ENCODE results near the gene CBX4. TPM values are rescaled to one million over a fixed set of nuclear protein-coding genes. Genes with fewer than 3 reads are reported as not detected.
A peak's percentile ranks its signal among the peaks of the same experiment; 100 is the strongest.

Gene CBX4
- polyA plus RNA-seq, 1 donor from 2014 or later = 31.9 TPM

DNA sequence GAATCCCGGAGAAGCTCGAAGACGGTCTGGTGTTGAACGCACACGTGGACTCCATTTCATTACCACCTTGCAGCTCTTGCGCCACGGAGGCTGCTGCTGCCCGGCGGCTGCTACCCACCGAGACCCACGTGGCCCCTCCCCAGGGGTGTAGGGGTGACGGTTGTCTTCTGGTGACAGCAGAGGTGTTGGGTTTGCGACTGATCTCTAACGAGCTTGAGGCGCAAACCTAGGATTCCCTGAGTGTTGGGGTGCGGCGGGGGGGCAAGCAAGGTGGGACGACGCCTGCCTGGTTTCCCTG lies 1.7 kb upstream of the CBX4 start:
- Histone ChIP-seq H3F3A (ENCODE audit: insufficient read depth, low read length, poor library complexity, severe bottlenecking) (no peaks in the 10 kb centered on the region), H3K4me2 (ENCODE audit: low read length) (no peak overlapping the region), H4K20me1 (ENCODE audit: insufficient read depth) (peaks cover 21% of the 10 kb centered on the region), H3K9me3 (ENCODE audit: low read length) (no peaks in the 10 kb centered on the region), H3K27me3 (ENCODE audit: insufficient read depth, low read depth, low read length) (peaks cover 57% of the 10 kb centered on the region), H2AFZ (ENCODE audit: low read depth, low read length) (no peak overlapping the region), H3K9ac (ENCODE audit: low read length) (peak overlapping the region; percentile 78), H3K9me2 (ENCODE audit: insufficient read depth, low read length) (no peaks in the 10 kb centered on the region), H3K36me3 (ENCODE audit: insufficient read depth, low read length) (no peaks in the 10 kb centered on the region), H3K4me3 (ENCODE audit: low read length) (peak overlapping the region; percentile 69), H3K27ac (ENCODE audit: low read length) (no peak overlapping the region), H3K79me2 (replicated peaks; ENCODE audit: insufficient read depth, low read length) (peaks cover 19% of the 10 kb centered on the region)
- TF ChIP-seq, protein P1, sequence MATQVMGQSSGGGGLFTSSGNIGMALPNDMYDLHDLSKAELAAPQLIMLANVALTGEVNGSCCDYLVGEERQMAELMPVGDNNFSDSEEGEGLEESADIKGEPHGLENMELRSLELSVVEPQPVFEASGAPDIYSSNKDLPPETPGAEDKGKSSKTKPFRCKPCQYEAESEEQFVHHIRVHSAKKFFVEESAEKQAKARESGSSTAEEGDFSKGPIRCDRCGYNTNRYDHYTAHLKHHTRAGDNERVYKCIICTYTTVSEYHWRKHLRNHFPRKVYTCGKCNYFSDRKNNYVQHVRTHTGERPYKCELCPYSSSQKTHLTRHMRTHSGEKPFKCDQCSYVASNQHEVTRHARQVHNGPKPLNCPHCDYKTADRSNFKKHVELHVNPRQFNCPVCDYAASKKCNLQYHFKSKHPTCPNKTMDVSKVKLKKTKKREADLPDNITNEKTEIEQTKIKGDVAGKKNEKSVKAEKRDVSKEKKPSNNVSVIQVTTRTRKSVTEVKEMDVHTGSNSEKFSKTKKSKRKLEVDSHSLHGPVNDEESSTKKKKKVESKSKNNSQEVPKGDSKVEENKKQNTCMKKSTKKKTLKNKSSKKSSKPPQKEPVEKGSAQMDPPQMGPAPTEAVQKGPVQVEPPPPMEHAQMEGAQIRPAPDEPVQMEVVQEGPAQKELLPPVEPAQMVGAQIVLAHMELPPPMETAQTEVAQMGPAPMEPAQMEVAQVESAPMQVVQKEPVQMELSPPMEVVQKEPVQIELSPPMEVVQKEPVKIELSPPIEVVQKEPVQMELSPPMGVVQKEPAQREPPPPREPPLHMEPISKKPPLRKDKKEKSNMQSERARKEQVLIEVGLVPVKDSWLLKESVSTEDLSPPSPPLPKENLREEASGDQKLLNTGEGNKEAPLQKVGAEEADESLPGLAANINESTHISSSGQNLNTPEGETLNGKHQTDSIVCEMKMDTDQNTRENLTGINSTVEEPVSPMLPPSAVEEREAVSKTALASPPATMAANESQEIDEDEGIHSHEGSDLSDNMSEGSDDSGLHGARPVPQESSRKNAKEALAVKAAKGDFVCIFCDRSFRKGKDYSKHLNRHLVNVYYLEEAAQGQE (IDR thresholded peaks at IDR 0.05; ENCODE audit: borderline replicate concordance) = no peak
- TF ChIP-seq POLR2AphosphoS5 (IDR thresholded peaks at IDR 0.05) = no peak
- no peak for TF ChIP-seq TAF1 (IDR thresholded peaks at IDR 0.05; ENCODE audit: low read depth)
- TF ChIP-seq SMC3 (conservative IDR thresholded peaks at IDR 0.05; ENCODE audit: poor library complexity) = no peak
- TF ChIP-seq RAD21 (conservative IDR thresholded peaks at IDR 0.05) = no peak

DNA sequence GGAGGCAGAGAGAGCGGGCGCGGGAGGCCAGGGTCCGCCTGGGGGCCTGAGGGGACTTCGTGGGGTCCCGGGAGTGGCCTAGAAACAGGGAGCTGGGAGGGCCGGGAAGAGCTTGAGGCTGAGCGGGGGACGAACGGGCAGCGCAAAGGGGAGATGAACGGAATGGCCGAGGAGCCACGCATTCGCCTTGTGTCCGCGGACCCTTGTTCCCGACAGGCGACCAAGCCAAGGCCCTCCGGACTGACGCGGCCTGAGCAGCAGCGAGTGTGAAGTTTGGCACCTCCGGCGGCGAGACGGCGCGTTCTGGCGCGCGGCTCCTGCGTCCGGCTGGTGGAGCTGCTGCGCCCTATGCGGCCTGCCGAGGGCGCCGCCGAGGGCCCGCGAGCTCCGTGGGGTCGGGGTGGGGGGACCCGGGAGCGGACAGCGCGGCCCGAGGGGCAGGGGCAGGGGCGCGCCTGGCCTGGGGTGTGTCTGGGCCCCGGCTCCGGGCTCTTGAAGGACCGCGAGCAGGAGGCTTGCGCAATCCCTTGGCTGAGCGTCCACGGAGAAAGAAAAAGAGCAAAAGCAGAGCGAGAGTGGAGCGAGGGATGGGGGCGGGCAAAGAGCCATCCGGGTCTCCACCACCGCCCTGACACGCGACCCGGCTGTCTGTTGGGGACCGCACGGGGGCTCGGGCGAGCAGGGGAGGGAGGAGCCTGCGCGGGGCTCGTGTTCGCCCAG lies 1.2 kb upstream of the CBX4 start:
- Histone ChIP-seq H3K4me3 (ENCODE audit: low read length) (peak overlapping the region; percentile 69), H3K9me3 (ENCODE audit: low read length) (no peaks in the 10 kb centered on the region), H3K79me2 (replicated peaks; ENCODE audit: insufficient read depth, low read length) (peaks cover 24% of the 10 kb centered on the region), H3K9ac (ENCODE audit: low read length) (peak overlapping the region; percentile 78), H2AFZ (ENCODE audit: low read depth, low read length) (no peak overlapping the region), H3K27ac (ENCODE audit: low read length) (peak overlapping the region; percentile 31), H3K27me3 (ENCODE audit: insufficient read depth, low read depth, low read length) (peaks cover 58% of the 10 kb centered on the region), H3K36me3 (ENCODE audit: insufficient read depth, low read length) (no peaks in the 10 kb centered on the region), H3F3A (ENCODE audit: insufficient read depth, low read length, poor library complexity, severe bottlenecking) (no peaks in the 10 kb centered on the region), H4K20me1 (ENCODE audit: insufficient read depth) (peaks cover 26% of the 10 kb centered on the region), H3K4me2 (ENCODE audit: low read length) (no peak overlapping the region), H3K9me2 (ENCODE audit: insufficient read depth, low read length) (no peaks in the 10 kb centered on the region)
- TF ChIP-seq, protein P1 (IDR thresholded peaks at IDR 0.05; ENCODE audit: borderline replicate concordance) = no peak
- TF ChIP-seq TAF1 (IDR thresholded peaks at IDR 0.05; ENCODE audit: low read depth) = no peak
- no peak for TF ChIP-seq EZH2 (IDR thresholded peaks at IDR 0.05; ENCODE audit: borderline replicate concordance, insufficient read depth, low read length, poor library complexity, severe bottlenecking)
- TF ChIP-seq POLR2AphosphoS5 (IDR thresholded peaks at IDR 0.05) = peak; percentile 40
- peak; percentile 28 for TF ChIP-seq EP300 (conservative IDR thresholded peaks at IDR 0.05; ENCODE audit: poor library complexity, severe bottlenecking)
- TF ChIP-seq MXI1 (conservative IDR thresholded peaks at IDR 0.05; ENCODE audit: poor library complexity, severe bottlenecking) = peak; percentile 20
- peak; percentile 49 for TF ChIP-seq RAD21 (conservative IDR thresholded peaks at IDR 0.05)
- TF ChIP-seq, protein P2, sequence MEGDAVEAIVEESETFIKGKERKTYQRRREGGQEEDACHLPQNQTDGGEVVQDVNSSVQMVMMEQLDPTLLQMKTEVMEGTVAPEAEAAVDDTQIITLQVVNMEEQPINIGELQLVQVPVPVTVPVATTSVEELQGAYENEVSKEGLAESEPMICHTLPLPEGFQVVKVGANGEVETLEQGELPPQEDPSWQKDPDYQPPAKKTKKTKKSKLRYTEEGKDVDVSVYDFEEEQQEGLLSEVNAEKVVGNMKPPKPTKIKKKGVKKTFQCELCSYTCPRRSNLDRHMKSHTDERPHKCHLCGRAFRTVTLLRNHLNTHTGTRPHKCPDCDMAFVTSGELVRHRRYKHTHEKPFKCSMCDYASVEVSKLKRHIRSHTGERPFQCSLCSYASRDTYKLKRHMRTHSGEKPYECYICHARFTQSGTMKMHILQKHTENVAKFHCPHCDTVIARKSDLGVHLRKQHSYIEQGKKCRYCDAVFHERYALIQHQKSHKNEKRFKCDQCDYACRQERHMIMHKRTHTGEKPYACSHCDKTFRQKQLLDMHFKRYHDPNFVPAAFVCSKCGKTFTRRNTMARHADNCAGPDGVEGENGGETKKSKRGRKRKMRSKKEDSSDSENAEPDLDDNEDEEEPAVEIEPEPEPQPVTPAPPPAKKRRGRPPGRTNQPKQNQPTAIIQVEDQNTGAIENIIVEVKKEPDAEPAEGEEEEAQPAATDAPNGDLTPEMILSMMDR (IDR thresholded peaks at IDR 0.05; ENCODE audit: poor library complexity, severe bottlenecking) = peak; percentile 66
- TF ChIP-seq SMC3 (conservative IDR thresholded peaks at IDR 0.05; ENCODE audit: poor library complexity) = peak; percentile 61
